ENCODE data around the gene ERCC6L2. TPM values are rescaled to one million over a fixed set of nuclear protein-coding genes. Genes with fewer than 3 reads are reported as not detected.

ERCC6L2 gene
- total and polyA plus RNA-seq, 2 experiments from 2014 or later: 33.5 to 80.6 TPM

GRCh38 chr9:95831810-95832209 lies 43.7 kb upstream of the ERCC6L2 start:
- no peaks in the 10 kb centered on the region for H3F3A ChIP-seq (replicated peaks; ENCODE audit: low read depth)
- H3K79me2 ChIP-seq (replicated peaks; ENCODE audit: insufficient read depth): no peaks in the 10 kb centered on the region
- Mint-ChIP-seq H3K27me3 (ENCODE audit: insufficient read depth, low read depth, poor library complexity) (peaks cover 5% of the 10 kb centered on the region), H3K27ac (no peak overlapping the region), H3K4me1 (peaks cover 6% of the 10 kb centered on the region; the same call in 2 of the 3 replicates), H3K36me3 (ENCODE audit: low read depth) (no peaks in the 10 kb centered on the region), H3K4me3 (no peak overlapping the region), H3K9me3 (no peaks in the 10 kb centered on the region)
- no peak overlapping the region for H3K4me3 ChIP-seq
- no peak overlapping the region for H3K27ac ChIP-seq (ENCODE audit: low read depth)
- H3K9me2 ChIP-seq (ENCODE audit: insufficient read depth): no peaks in the 10 kb centered on the region
- H3K27me3 ChIP-seq (ENCODE audit: insufficient read depth): no peaks in the 10 kb centered on the region
- H3K4me1 ChIP-seq (ENCODE audit: insufficient read depth): no peaks in the 10 kb centered on the region
- ATAC-seq: no peak
- H2AFZ ChIP-seq: no peak overlapping the region
- no peak for DNase-seq (ENCODE audit: low spot score)
- TF ChIP-seq JUNB (IDR thresholded peaks at IDR 0.05; ENCODE audit: unreplicated experiment) (no peak), ETS1 (IDR thresholded peaks at IDR 0.05) (no peak), CREB1 (CRISPR knock-in tag; IDR thresholded peaks at IDR 0.05; ENCODE audit: low read depth) (no peak), CTCF (conservative IDR thresholded peaks at IDR 0.05; ENCODE audit: low read depth in 2 of 2) (no peak), EZH2 (IDR thresholded peaks at IDR 0.05; ENCODE audit: low read depth, unreplicated experiment) (no peak), ZNF462 (CRISPR knock-in tag; IDR thresholded peaks at IDR 0.05) (no peak), REST (IDR thresholded peaks at IDR 0.05; ENCODE audit: unreplicated experiment) (no peak), STAT1 (IDR thresholded peaks at IDR 0.05; ENCODE audit: unreplicated experiment) (no peak), ZNF331 (CRISPR knock-in tag; IDR thresholded peaks at IDR 0.05; ENCODE audit: low read depth) (no peak), NANOG (IDR thresholded peaks at IDR 0.05; ENCODE audit: borderline replicate concordance) (no peak), POLR2AphosphoS5 (IDR thresholded peaks at IDR 0.05; ENCODE audit: low read depth) (no peak), EZH2phosphoT487 (IDR thresholded peaks at IDR 0.05; ENCODE audit: unreplicated experiment) (no peak), ZNF114 (CRISPR knock-in tag; IDR thresholded peaks at IDR 0.05) (no peak)
- H3K36me3 ChIP-seq (ENCODE audit: insufficient read depth): no peaks in the 10 kb centered on the region
- H3K4me2 ChIP-seq: no peak overlapping the region
- H4K20me1 ChIP-seq (replicated peaks; ENCODE audit: insufficient read depth): no peaks in the 10 kb centered on the region
